ENCODE measurements around the gene SGK1. TPM values are rescaled to one million over a fixed set of nuclear protein-coding genes. Genes with fewer than 3 reads are reported as not detected.
"Not testable (repeated sequence)": the region's sequence is repeated elsewhere in the genome, so short reads cannot be mapped to it uniquely, and the experiment has no call there.

The SGK1 gene
- total RNA-seq, 8 experiments from 2014 or later, result 4.2 to 377 (median 21.4) TPM

GRCh38 chr6:134238960-134239795 lies 78.7 kb downstream of the SGK1 start:
- Histone ChIP-seq H3K27ac (no peak overlapping the region), H3K4me1 (replicated peaks in 1 of 2) (peaks cover 0 to 2% of the 10 kb centered on the region in 2 donors), H3K4me3 (no peak overlapping the region)
- ATAC-seq (replicated peaks in 6 of 8), result peak in 2 of 8 experiments; percentile 8 to 48
- in situ Hi-C loops (cut with MboI; ENCODE audit: low pct_unique_long_range_greater_than_20kb in 2 of 9, low sequenced_read_pairs in 9 of 9, unreplicated experiment in 9 of 9), result no loop called here
- WGBS, 10 experiments, result 39 to 88% (median 61%) methylated on average over 2 to 6 of the region's 6 CpGs; no CpG with 5 or more reads in 2 of the 10 experiments

GRCh38 chr6:134238006-134238405 lies 79.9 kb downstream of the SGK1 start:
- 78 to 100% (median 83%) methylated on average over 1 to 2 of the region's 2 CpGs; no CpG with 5 or more reads in 2 of the 10 experiments for WGBS, 10 experiments
- Histone ChIP-seq H3K27ac (no peak overlapping the region), H3K4me3 (no peak overlapping the region), H3K4me1 (replicated peaks in 1 of 2) (peaks cover 0 to 2% of the 10 kb centered on the region in 2 donors)
- in situ Hi-C loops (cut with MboI; ENCODE audit: low pct_unique_long_range_greater_than_20kb in 2 of 9, low sequenced_read_pairs in 9 of 9, unreplicated experiment in 9 of 9), result no loop called here
- no peak for ATAC-seq (replicated peaks in 6 of 8)

DNA sequence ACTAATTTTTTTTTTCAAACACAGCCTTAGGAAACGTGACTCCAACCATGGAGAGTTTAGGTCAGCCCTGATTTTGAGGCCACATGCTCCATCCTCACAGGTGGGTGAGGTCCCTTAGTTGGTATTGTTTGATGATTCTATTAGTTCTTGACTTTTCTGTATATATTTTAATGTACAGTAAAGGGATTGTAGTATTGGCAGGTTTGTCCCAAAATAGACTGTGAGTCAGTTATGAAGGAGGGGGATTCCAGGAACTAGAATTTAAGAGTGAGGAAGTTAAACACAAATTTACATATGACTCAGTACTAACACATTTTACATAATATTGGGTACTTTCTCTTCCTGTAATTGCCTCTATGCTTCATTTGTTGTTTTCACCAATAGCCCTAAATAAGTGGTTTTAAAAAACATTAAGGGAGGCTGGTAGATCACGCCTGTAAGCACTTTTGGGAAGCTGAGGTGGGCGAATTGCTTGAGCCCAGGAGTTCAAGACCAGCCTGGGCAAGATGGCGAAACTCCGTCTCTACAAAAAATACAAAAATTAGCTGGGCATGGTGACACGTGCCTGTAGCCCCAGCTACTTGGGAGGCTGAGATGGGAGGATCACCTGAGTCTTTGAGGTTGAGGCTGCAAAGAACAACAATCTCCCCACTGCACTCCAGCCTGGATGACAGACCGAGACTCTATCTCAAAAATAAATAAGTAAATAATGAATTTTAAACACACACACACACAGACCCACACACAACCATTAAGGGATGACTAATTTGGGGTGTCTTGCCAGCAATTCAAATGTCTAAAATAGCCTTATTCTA lies 81.8 kb downstream of the SGK1 start:
- Histone ChIP-seq H3K27ac (no peak overlapping the region), H3K4me1 (replicated peaks in 1 of 2) (peaks cover 0 to 2% of the 10 kb centered on the region in 2 donors), H3K4me3 (no peak overlapping the region)
- ATAC-seq (replicated peaks in 6 of 8), result peak in 3 of 8 experiments; percentile 88 to 96 (median 93)
- in situ Hi-C loops (cut with MboI; ENCODE audit: low pct_unique_long_range_greater_than_20kb in 2 of 9, low sequenced_read_pairs in 9 of 9, unreplicated experiment in 9 of 9), result no loop called here
- 65 to 90% (median 84%) methylated on average over 2 to 7 of the region's 7 CpGs; no CpG with 5 or more reads in 2 of the 10 experiments for WGBS, 10 experiments

- WGBS, 10 experiments, result 90 to 100% (median 96%) methylated on average over 1 to 4 of the region's 4 CpGs
- in situ Hi-C loops (cut with MboI; ENCODE audit: low pct_unique_long_range_greater_than_20kb in 2 of 9, low sequenced_read_pairs in 9 of 9, unreplicated experiment in 9 of 9); H3K4me3 ChIP-seq; H3K4me1 ChIP-seq (replicated peaks in 1 of 2); H3K27ac ChIP-seq; ATAC-seq (replicated peaks in 6 of 8): not testable (repeated sequence)
Measured at GRCh38 chr6:134235334-134235733, 82.6 kb downstream of the SGK1 start.

DNA sequence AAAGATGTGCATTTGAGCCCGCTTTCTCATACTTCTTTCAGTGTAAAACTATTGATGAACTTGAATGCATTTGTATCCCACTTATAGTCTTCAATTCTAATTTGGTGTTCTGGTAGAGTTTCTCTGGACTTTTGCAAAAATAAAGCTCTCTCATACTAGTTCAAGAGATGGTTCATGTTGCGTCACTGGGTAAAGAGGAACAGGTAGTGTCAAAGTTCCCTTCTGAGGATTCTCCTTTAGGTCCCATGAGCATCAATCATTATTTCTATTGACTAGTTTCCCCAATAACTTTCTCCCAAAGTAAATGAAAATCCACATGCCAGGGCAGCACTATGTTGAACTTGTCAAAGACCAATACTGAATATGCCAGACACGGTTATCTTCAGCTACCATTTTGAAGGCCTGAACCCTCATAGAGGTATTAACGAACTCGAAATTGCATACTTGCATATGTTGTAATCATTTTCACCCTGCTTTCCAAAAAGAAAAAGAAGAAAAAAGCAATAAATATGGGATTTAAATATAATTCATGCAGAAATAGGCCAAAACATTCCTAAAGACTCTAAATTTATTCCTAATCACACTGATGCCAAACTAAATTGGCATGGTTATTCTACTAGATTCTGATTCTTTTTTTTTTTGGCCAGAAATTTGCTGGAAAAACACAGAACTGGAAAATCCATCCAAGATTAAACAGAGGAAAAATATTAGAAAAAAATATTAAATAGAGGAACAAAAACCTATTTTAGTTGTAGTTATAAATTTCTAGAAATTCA lies 84.5 kb downstream of the SGK1 start:
- H3K4me3 ChIP-seq, result no peak overlapping the region
- in situ Hi-C loops (cut with MboI; ENCODE audit: low pct_unique_long_range_greater_than_20kb in 2 of 9, low sequenced_read_pairs in 9 of 9, unreplicated experiment in 9 of 9), result no loop called here
- 47 to 95% (median 75%) methylated on average over 3 to 5 of the region's 5 CpGs; no CpG with 5 or more reads in 1 of the 10 experiments for WGBS, 10 experiments
- H3K4me1 ChIP-seq (replicated peaks in 1 of 2), result no peaks in the 10 kb centered on the region
- ATAC-seq (replicated peaks in 6 of 8), result no peak
- no peak overlapping the region for H3K27ac ChIP-seq

DNA sequence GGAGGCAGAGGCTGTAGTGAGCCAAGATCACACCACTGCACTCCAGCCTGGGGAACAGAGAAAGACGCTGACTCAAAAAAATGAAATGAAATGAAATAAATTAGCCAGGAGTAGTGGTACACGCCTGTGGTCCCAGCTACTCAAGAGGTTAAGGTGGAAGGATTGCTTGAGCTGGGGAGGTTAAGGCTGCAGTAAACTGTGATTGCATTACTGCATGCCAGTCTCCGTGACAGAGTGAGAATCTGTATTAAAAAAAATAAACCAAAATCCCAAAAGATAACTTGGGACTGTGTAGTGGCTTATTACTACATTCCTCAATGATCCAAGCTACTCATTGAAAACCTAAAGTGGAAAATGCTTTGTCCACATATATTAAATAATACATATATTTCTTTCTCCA lies 87.0 kb downstream of the SGK1 start:
- WGBS, 10 experiments, result 40 to 100% (median 100%) methylated on average over 1 to 3 of the region's 3 CpGs; no CpG with 5 or more reads in 3 of the 10 experiments
- H3K4me3 ChIP-seq, result no peak overlapping the region
- H3K27ac ChIP-seq, result no peak overlapping the region
- no peak for ATAC-seq (replicated peaks in 6 of 8)
- in situ Hi-C loops (cut with MboI; ENCODE audit: low pct_unique_long_range_greater_than_20kb in 2 of 9, low sequenced_read_pairs in 9 of 9, unreplicated experiment in 9 of 9), result no loop called here
- H3K4me1 ChIP-seq (replicated peaks in 1 of 2), result no peaks in the 10 kb centered on the region

DNA sequence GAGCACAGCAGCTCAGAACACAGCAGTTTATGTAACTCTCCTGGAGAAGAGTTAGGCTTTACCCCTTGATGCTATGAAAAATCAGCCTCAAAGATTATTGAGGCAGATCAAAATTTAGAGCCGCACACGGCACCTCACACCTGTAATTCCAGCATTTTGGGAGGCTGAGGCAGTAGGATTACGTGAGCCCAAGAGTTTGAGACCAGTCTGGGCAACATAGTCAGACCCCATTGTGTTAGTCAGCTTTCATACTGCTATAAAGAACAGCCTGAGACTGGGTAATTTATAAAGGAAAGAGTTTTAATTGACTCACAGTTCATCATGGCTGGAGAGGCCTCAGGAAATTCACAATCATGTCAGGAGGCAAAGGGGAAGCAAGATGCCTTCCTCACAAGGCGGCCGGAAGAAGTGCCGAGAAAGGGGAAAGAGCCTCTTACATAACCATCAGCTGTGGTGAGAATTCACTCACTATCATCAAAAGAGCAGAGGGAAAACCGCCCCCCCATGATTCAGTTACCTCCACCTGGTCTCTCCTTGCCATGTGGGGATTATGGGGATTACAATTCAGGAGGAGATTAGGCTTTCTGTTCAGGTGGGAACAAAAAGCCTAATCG lies 87.7 kb downstream of the SGK1 start:
- ATAC-seq (replicated peaks in 6 of 8), result no peak
- Histone ChIP-seq H3K4me1 (replicated peaks in 1 of 2) (no peaks in the 10 kb centered on the region), H3K4me3 (no peak overlapping the region), H3K27ac (no peak overlapping the region)
- in situ Hi-C loops (cut with MboI; ENCODE audit: low pct_unique_long_range_greater_than_20kb in 2 of 9, low sequenced_read_pairs in 9 of 9, unreplicated experiment in 9 of 9), result no loop called here
- WGBS, 10 experiments, result 40 to 100% (median 92%) methylated on average over 1 to 8 of the region's 8 CpGs; no CpG with 5 or more reads in 1 of the 10 experiments

DNA sequence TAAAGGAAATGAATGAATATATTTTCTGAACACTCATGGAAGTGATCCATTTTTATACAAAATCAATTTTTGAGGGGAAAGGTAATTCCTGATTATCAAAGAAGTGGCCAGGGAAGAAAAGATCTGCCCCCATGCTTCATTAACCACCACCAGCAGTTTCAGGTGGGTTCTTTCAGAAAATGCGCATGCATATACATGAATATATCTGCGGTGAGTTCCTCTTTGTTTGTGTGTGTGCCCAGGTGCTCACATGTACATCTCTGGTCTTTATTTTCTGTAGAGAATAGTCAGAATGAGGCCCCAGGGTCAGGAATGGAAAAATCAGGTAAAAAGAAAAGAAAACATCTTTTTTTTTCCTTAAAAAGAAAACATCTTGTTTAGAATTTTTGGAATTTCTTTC lies 88.4 kb downstream of the SGK1 start:
- Histone ChIP-seq H3K4me1 (replicated peaks in 1 of 2) (no peaks in the 10 kb centered on the region), H3K27ac (no peak overlapping the region), H3K4me3 (no peak overlapping the region)
- no peak for ATAC-seq (replicated peaks in 6 of 8)
- 50 to 83% (median 65%) methylated on average over 1 to 2 of the region's 2 CpGs; no CpG with 5 or more reads in 2 of the 10 experiments for WGBS, 10 experiments
- in situ Hi-C loops (cut with MboI; ENCODE audit: low pct_unique_long_range_greater_than_20kb in 2 of 9, low sequenced_read_pairs in 9 of 9, unreplicated experiment in 9 of 9), result no loop called here

- H3K27ac ChIP-seq, result no peak overlapping the region
- H3K4me1 ChIP-seq (replicated peaks in 1 of 2), result no peaks in the 10 kb centered on the region
- ATAC-seq (replicated peaks in 6 of 8), result no peak
- 11 to 100% (median 83%) methylated on average over 1 to 2 of the region's 2 CpGs; no CpG with 5 or more reads in 1 of the 10 experiments for WGBS, 10 experiments
- in situ Hi-C loops (cut with MboI; ENCODE audit: low pct_unique_long_range_greater_than_20kb in 2 of 9, low sequenced_read_pairs in 9 of 9, unreplicated experiment in 9 of 9), result no loop called here
- H3K4me3 ChIP-seq, result no peak overlapping the region
Measured at GRCh38 chr6:134223796-134224420, 94.0 kb downstream of the SGK1 start.

GRCh38 chr6:134221250-134221649 lies 96.7 kb downstream of the SGK1 start:
- no peak for ATAC-seq (replicated peaks in 6 of 8)
- Histone ChIP-seq H3K4me3 (no peak overlapping the region), H3K4me1 (replicated peaks in 1 of 2) (no peaks in the 10 kb centered on the region), H3K27ac (no peak overlapping the region)
- in situ Hi-C loops (cut with MboI; ENCODE audit: low pct_unique_long_range_greater_than_20kb in 2 of 9, low sequenced_read_pairs in 9 of 9, unreplicated experiment in 9 of 9), result no loop called here
- WGBS, 10 experiments, result 0 to 100% (median 84%) methylated on average over 1 to 3 of the region's 3 CpGs

DNA sequence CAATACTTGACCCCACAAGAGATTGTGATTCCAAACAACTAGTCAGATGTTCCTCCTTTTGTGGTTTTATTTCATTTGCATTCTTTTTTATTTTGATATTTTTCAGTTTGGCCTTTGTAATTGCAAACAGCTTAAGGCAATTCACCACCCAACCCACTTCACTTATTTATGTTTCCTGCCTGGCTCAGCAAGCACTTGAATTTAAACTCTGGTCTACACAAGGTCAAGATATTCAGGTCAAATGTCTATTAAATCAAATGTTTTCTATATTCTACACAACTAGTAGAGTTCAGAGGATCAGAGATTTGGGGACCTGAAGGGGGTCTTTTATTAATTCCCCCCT lies 100.1 kb downstream of the SGK1 start:
- no peak overlapping the region for H3K4me3 ChIP-seq
- H3K27ac ChIP-seq, result no peak overlapping the region
- no peaks in the 10 kb centered on the region for H3K4me1 ChIP-seq (replicated peaks in 1 of 2)
- ATAC-seq (replicated peaks in 6 of 8), result peak in 2 of 8 experiments; percentile 42 to 73
- in situ Hi-C loops (cut with MboI; ENCODE audit: low pct_unique_long_range_greater_than_20kb in 2 of 9, low sequenced_read_pairs in 9 of 9, unreplicated experiment in 9 of 9), result no loop called here

DNA sequence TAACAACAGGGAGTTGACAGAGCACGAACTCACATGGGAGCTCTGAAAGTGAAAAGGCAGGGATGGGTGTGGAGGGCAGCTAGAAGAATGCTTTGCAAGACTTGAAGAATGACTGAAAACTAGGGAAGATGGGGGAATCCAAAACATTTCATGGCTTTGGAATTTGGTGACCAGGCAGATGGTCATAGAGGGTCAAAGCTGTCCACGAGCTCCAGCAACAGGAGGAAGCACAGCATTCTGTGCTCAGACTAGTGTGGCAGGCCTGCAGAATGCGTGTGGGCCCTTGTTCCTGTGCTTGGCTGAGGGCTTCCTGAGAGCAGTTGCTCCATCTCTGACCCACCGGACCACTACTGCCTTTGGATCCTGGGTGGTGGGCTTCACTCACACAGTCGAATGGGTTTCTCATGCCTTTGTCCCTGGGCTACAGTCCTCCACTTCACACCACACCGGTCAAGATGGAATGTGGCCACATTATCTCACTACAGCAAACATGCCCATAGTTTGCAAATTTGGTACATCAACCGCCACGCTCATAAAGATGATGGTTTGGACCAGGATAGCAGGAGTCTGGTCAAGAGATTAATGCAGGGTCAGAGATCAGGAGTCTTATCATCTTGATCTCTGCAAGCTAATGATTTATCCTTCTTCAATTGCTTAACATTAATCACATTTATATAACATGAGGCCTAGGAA lies 100.7 kb downstream of the SGK1 start:
- H3K27ac ChIP-seq, result no peak overlapping the region
- no peaks in the 10 kb centered on the region for H3K4me1 ChIP-seq (replicated peaks in 1 of 2)
- ATAC-seq (replicated peaks in 6 of 8), result peak in 2 of 8 experiments; percentile 21 to 65
- WGBS, 10 experiments, result 60 to 92% (median 82%) methylated on average over 2 to 7 of the region's 8 CpGs; no CpG with 5 or more reads in 2 of the 10 experiments
- H3K4me3 ChIP-seq, result no peak overlapping the region
- in situ Hi-C loops (cut with MboI; ENCODE audit: low pct_unique_long_range_greater_than_20kb in 2 of 9, low sequenced_read_pairs in 9 of 9, unreplicated experiment in 9 of 9), result no loop called here
